ENCODE data around the gene CD59. TPM values are rescaled to one million over a fixed set of nuclear protein-coding genes. Genes with fewer than 3 reads are reported as not detected.

Gene CD59
- total RNA-seq, 1 experiment from 2014 or later, result 204 TPM

- Histone ChIP-seq H3K27me3 (replicated peaks; ENCODE audit: insufficient read depth, low read depth, low read length, poor library complexity) (no peaks in the 10 kb centered on the region), H3K9me3 (ENCODE audit: low read depth, low read length, poor library complexity, severe bottlenecking) (no peaks in the 10 kb centered on the region), H3K4me1 (ENCODE audit: insufficient read depth, low read length, poor library complexity, severe bottlenecking) (peaks cover 10% of the 10 kb centered on the region), H3K36me3 (ENCODE audit: insufficient read depth, low read length, poor library complexity, severe bottlenecking) (no peaks in the 10 kb centered on the region), H3K27ac (ENCODE audit: low read depth, low read length, poor library complexity, severe bottlenecking) (no peak overlapping the region), H3K4me3 (ENCODE audit: low read depth, low read length, poor library complexity, severe bottlenecking) (no peak overlapping the region)
- POLR2A ChIA-PET (ENCODE audit: low non-redundant PET), result no interaction called here
- CTCF ChIA-PET, result no interaction called here
- TF ChIP-seq EZH2 (IDR thresholded peaks at IDR 0.05; ENCODE audit: borderline replicate concordance, low read depth, low read length, poor library complexity, severe bottlenecking), result no peak
- TF ChIP-seq CTCF (conservative IDR thresholded peaks at IDR 0.05; ENCODE audit: low read depth, low read length), result no peak
- DNase-seq (ENCODE audit: low spot score), result no peak
- intact Hi-C loops (cut with micrococcal nuclease; ENCODE audit: unreplicated experiment), result no loop called here
- no TSS peak for BruUV-seq (replicated peaks)
Measured at GRCh38 chr11:33670250-33671011, 65.8 kb downstream of the CD59 start.

GRCh38 chr11:33669598-33670249 is 66.5 kb downstream of the CD59 start:
- TF ChIP-seq EZH2 (IDR thresholded peaks at IDR 0.05; ENCODE audit: borderline replicate concordance, low read depth, low read length, poor library complexity, severe bottlenecking) (no peak), CTCF (conservative IDR thresholded peaks at IDR 0.05; ENCODE audit: low read depth, low read length) (no peak)
- Histone ChIP-seq H3K36me3 (ENCODE audit: insufficient read depth, low read length, poor library complexity, severe bottlenecking) (no peaks in the 10 kb centered on the region), H3K4me1 (ENCODE audit: insufficient read depth, low read length, poor library complexity, severe bottlenecking) (peaks cover 10% of the 10 kb centered on the region), H3K27me3 (replicated peaks; ENCODE audit: insufficient read depth, low read depth, low read length, poor library complexity) (no peaks in the 10 kb centered on the region), H3K9me3 (ENCODE audit: low read depth, low read length, poor library complexity, severe bottlenecking) (no peaks in the 10 kb centered on the region), H3K27ac (ENCODE audit: low read depth, low read length, poor library complexity, severe bottlenecking) (no peak overlapping the region), H3K4me3 (ENCODE audit: low read depth, low read length, poor library complexity, severe bottlenecking) (no peak overlapping the region)
- BruUV-seq (replicated peaks), result no TSS peak
- POLR2A ChIA-PET (ENCODE audit: low non-redundant PET), result no interaction called here
- intact Hi-C loops (cut with micrococcal nuclease; ENCODE audit: unreplicated experiment), result no loop called here
- CTCF ChIA-PET, result no interaction called here
- DNase-seq (ENCODE audit: low spot score), result no peak

- intact Hi-C loops (cut with micrococcal nuclease; ENCODE audit: unreplicated experiment), result no loop called here
- Histone ChIP-seq H3K27ac (ENCODE audit: low read depth, low read length, poor library complexity, severe bottlenecking) (no peak overlapping the region), H3K4me3 (ENCODE audit: low read depth, low read length, poor library complexity, severe bottlenecking) (no peak overlapping the region), H3K4me1 (ENCODE audit: insufficient read depth, low read length, poor library complexity, severe bottlenecking) (peaks cover 10% of the 10 kb centered on the region), H3K36me3 (ENCODE audit: insufficient read depth, low read length, poor library complexity, severe bottlenecking) (no peaks in the 10 kb centered on the region), H3K27me3 (replicated peaks; ENCODE audit: insufficient read depth, low read depth, low read length, poor library complexity) (no peaks in the 10 kb centered on the region), H3K9me3 (ENCODE audit: low read depth, low read length, poor library complexity, severe bottlenecking) (no peaks in the 10 kb centered on the region)
- CTCF ChIA-PET, result no interaction called here
- DNase-seq (ENCODE audit: low spot score), result no peak
- BruUV-seq (replicated peaks), result no TSS peak
- POLR2A ChIA-PET (ENCODE audit: low non-redundant PET), result interaction anchor here (0.6 kb wide), 1 partner anchor 136 kb away, joined by 4 read pairs; no protein-coding TSS in a partner anchor
- TF ChIP-seq CTCF (conservative IDR thresholded peaks at IDR 0.05; ENCODE audit: low read depth, low read length), result no peak
- no peak for TF ChIP-seq EZH2 (IDR thresholded peaks at IDR 0.05; ENCODE audit: borderline replicate concordance, low read depth, low read length, poor library complexity, severe bottlenecking)
Measured at GRCh38 chr11:33668951-33669596, 67.1 kb downstream of the CD59 start.
